HepG2 (cell line): ENCODE data around the gene ACSL5. TPM values are rescaled to one million over a fixed set of nuclear protein-coding genes. Genes with fewer than 3 reads are reported as not detected.

ENCODE experiments used
- ASH2L ChIP-seq: fragments of 300-600, 200-600 bp; sonication (generic); IDR thresholded peaks from 2 replicates; pipeline ENCODE4 v1.7.0; 2017; ENCODE audit warnings: low read depth, mild to moderate bottlenecking, moderate library complexity, mixed read lengths, low read length; ENCODE audit not compliant: insufficient read length
- BORCS8-MEF2B ChIP-seq: sonication (generic); formaldehyde crosslinking; IDR thresholded peaks from 2 replicates; pipeline ENCODE4 v1.8.0; 2022; ENCODE audit warnings: mild to moderate bottlenecking, missing genetic modification reagents
- CHD4 ChIP-seq: fragments of 200-600 bp; sonication (generic); IDR thresholded peaks from 2 replicates; pipeline ENCODE4 v1.7.0; 2017; ENCODE audit warnings: mild to moderate bottlenecking, low read length, borderline replicate concordance
- ERF ChIP-seq: IDR thresholded peaks from 2 replicates; pipeline ENCODE4 v1.6.1; 2018; ENCODE audit warnings: missing biosample characterization, missing genetic modification reagents
- FOXA1 ChIP-seq, 2 experiments: fragments of 450-650 bp in 1 of 2; sonication (generic) in 1 of 2; formaldehyde crosslinking in 1 of 2; IDR thresholded peaks; 2 replicates each; pipeline versions ENCODE4 v1.4.0 to v1.6.1; 2016 to 2020; ENCODE audit warnings: missing genetic modification reagents in 1 of 2
- FOXA3 ChIP-seq: IDR thresholded peaks from 2 replicates; pipeline ENCODE4 v1.6.1; 2016; ENCODE audit warnings: missing genetic modification reagents, missing compliant biosample characterization
- FOXP1 ChIP-seq, 2 experiments: fragments of 450-650 bp in 1 of 2; IDR thresholded peaks; 2 replicates each; pipeline ENCODE4 v1.6.1; 2017 to 2018; ENCODE audit warnings: antibody characterized with exemption in 1 of 2
- GFI1 ChIP-seq: sonication (generic); formaldehyde crosslinking; IDR thresholded peaks from 2 replicates; pipeline ENCODE4 v1.5.0; 2020; ENCODE audit warnings: missing genetic modification reagents, mild to moderate bottlenecking, borderline replicate concordance
- HMG20B ChIP-seq: conservative IDR thresholded peaks from 2 replicates; pipeline ENCODE4 v1.6.1; 2016; ENCODE audit warnings: missing genetic modification reagents, missing compliant biosample characterization
- MTF1 ChIP-seq: sonication (generic); formaldehyde crosslinking; IDR thresholded peaks from 2 replicates; pipeline ENCODE4 v1.5.0; 2020; ENCODE audit warnings: missing genetic modification reagents
- POGZ ChIP-seq: sonication (generic); formaldehyde crosslinking; IDR thresholded peaks from 2 replicates; pipeline ENCODE4 v1.4.0; 2020; ENCODE audit warnings: mild to moderate bottlenecking, missing genetic modification reagents
- SMARCE1 ChIP-seq: fragments of 450-650 bp; IDR thresholded peaks from 2 replicates; pipeline ENCODE4 v1.6.1; 2017; ENCODE audit warnings: borderline replicate concordance
- SMYD3 ChIP-seq: sonication (generic); formaldehyde crosslinking; IDR thresholded peaks from 2 replicates; pipeline ENCODE4 v1.8.1; 2023; ENCODE audit warnings: mild to moderate bottlenecking, missing genetic modification reagents
- ZNF20 ChIP-seq: sonication (generic); formaldehyde crosslinking; IDR thresholded peaks from 2 replicates; pipeline ENCODE4 v1.4.0; 2020; ENCODE audit warnings: mild to moderate bottlenecking, moderate library complexity, missing genetic modification reagents
- ZNF264 ChIP-seq: sonication (generic); formaldehyde crosslinking; IDR thresholded peaks from 2 replicates; pipeline ENCODE4 v1.4.0; 2020; ENCODE audit warnings: missing genetic modification reagents
- ZNF792 ChIP-seq: IDR thresholded peaks from 2 replicates; pipeline ENCODE4 v1.6.1; 2016
- polyA plus RNA-seq, 8 experiments: library from polyadenylated mRNA; depleted of rRNA in 3 of 8; stranded (reverse) in 7 of 8; unstranded in 1 of 8; fragments of >200 nt; fragmentation: Illumina TruSeq in 4 of 8; extraction: Trizol in 4 of 8; gene quantifications; 2 replicates each; pipeline versions ENCODE4 v1.2.1 to v1.2.3, GENCODE V29; 2011 to 2016; ENCODE audit warnings: low read depth in 4 of 8, missing spikeins in 1 of 8, mixed read lengths in 1 of 8; ENCODE audit not compliant: insufficient read depth in 1 of 8
- total RNA-seq, 5 experiments: library from RNA; depleted of rRNA; stranded (reverse); fragments of >200 nt; fragmentation: Illumina TruSeq; extraction: Trizol; gene quantifications; 2 replicates each; pipeline ENCODE4 v1.2.3, GENCODE V29; 2016; ENCODE audit warnings: low read depth in 1 of 5
- TF ChIP-seq, protein P1 (sequence below), 2 experiments: fragments of 450-650 bp in 1 of 2; sonication (generic) in 1 of 2; formaldehyde crosslinking in 1 of 2; IDR thresholded peaks; 2 replicates each; pipeline versions ENCODE4 v1.6.1 to v1.8.0; 2016 to 2022; ENCODE audit warnings: antibody characterized with exemption in 1 of 2, mild to moderate bottlenecking in 1 of 2, missing genetic modification reagents in 1 of 2
- TF ChIP-seq, protein P2 (sequence below): IDR thresholded peaks from 2 replicates; pipeline ENCODE4 v1.4.0; 2020; ENCODE audit warnings: mild to moderate bottlenecking, missing genetic modification reagents

ACSL5 gene
- total and polyA plus RNA-seq, 2 of the 13 experiments (the other 11 are each of a cell fraction or from before 2014, with no cell fraction given), result 56.4 to 82.5 TPM

DNA sequence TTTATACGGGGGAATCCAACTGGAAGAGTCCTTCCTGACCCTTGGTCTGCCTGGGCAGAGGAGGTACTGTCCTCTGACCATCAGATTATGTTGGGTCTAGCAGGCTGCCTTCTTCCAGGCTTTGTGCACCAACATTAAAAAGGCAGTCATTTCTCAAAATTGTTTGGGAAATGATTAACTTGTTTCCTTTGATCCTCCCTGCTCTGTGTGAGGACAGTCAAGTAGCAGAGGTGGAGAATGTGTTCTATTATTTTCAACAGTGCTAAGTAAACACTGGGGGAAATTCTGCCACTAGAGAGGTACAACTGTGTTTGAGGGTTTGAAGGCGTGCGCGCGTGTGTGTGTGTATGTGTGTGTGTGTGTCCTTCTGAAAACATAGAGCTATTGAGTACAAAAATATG lies 20.6 kb downstream of the ACSL5 start (continued):
- TF ChIP-seq, protein P1, sequence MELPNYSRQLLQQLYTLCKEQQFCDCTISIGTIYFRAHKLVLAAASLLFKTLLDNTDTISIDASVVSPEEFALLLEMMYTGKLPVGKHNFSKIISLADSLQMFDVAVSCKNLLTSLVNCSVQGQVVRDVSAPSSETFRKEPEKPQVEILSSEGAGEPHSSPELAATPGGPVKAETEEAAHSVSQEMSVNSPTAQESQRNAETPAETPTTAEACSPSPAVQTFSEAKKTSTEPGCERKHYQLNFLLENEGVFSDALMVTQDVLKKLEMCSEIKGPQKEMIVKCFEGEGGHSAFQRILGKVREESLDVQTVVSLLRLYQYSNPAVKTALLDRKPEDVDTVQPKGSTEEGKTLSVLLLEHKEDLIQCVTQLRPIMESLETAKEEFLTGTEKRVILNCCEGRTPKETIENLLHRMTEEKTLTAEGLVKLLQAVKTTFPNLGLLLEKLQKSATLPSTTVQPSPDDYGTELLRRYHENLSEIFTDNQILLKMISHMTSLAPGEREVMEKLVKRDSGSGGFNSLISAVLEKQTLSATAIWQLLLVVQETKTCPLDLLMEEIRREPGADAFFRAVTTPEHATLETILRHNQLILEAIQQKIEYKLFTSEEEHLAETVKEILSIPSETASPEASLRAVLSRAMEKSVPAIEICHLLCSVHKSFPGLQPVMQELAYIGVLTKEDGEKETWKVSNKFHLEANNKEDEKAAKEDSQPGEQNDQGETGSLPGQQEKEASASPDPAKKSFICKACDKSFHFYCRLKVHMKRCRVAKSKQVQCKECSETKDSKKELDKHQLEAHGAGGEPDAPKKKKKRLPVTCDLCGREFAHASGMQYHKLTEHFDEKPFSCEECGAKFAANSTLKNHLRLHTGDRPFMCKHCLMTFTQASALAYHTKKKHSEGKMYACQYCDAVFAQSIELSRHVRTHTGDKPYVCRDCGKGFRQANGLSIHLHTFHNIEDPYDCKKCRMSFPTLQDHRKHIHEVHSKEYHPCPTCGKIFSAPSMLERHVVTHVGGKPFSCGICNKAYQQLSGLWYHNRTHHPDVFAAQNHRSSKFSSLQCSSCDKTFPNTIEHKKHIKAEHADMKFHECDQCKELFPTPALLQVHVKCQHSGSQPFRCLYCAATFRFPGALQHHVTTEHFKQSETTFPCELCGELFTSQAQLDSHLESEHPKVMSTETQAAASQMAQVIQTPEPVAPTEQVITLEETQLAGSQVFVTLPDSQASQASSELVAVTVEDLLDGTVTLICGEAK (IDR thresholded peaks at IDR 0.05), result no peak
- TF ChIP-seq, protein P1 (CRISPR knock-in tag; IDR thresholded peaks at IDR 0.05), result no peak; the same call in 1 of the 2 replicates
- TF ChIP-seq CHD4, result peak; percentile 23; the same call in 1 of the 2 replicates
- TF ChIP-seq ZNF20 (CRISPR knock-in tag), result no peak
- TF ChIP-seq ZNF792 (CRISPR knock-in tag), result no peak; the same call in 1 of the 2 replicates
- TF ChIP-seq FOXP1 (IDR thresholded peaks at IDR 0.05), result peak; percentile 89
- TF ChIP-seq FOXP1 (CRISPR knock-in tag; IDR thresholded peaks at IDR 0.05), result peak; percentile 95
- TF ChIP-seq FOXA1 (IDR thresholded peaks at IDR 0.05), result peak; percentile 89
- TF ChIP-seq FOXA1 (CRISPR knock-in tag; IDR thresholded peaks at IDR 0.05), result peak; percentile 97
- TF ChIP-seq GFI1 (CRISPR knock-in tag), result peak; percentile 93
- TF ChIP-seq SMYD3, result peak; percentile 84; the same call in 1 of the 2 replicates
- peak; percentile 44; the same call in 1 of the 2 replicates for TF ChIP-seq BORCS8-MEF2B
- TF ChIP-seq FOXA3 (CRISPR knock-in tag), result peak; percentile 98
- no peak for TF ChIP-seq SMARCE1
- TF ChIP-seq, protein P2, sequence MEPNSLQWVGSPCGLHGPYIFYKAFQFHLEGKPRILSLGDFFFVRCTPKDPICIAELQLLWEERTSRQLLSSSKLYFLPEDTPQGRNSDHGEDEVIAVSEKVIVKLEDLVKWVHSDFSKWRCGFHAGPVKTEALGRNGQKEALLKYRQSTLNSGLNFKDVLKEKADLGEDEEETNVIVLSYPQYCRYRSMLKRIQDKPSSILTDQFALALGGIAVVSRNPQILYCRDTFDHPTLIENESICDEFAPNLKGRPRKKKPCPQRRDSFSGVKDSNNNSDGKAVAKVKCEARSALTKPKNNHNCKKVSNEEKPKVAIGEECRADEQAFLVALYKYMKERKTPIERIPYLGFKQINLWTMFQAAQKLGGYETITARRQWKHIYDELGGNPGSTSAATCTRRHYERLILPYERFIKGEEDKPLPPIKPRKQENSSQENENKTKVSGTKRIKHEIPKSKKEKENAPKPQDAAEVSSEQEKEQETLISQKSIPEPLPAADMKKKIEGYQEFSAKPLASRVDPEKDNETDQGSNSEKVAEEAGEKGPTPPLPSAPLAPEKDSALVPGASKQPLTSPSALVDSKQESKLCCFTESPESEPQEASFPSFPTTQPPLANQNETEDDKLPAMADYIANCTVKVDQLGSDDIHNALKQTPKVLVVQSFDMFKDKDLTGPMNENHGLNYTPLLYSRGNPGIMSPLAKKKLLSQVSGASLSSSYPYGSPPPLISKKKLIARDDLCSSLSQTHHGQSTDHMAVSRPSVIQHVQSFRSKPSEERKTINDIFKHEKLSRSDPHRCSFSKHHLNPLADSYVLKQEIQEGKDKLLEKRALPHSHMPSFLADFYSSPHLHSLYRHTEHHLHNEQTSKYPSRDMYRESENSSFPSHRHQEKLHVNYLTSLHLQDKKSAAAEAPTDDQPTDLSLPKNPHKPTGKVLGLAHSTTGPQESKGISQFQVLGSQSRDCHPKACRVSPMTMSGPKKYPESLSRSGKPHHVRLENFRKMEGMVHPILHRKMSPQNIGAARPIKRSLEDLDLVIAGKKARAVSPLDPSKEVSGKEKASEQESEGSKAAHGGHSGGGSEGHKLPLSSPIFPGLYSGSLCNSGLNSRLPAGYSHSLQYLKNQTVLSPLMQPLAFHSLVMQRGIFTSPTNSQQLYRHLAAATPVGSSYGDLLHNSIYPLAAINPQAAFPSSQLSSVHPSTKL (CRISPR knock-in tag), result peak; percentile 98
- TF ChIP-seq POGZ (CRISPR knock-in tag), result peak; percentile 52; the same call in 1 of the 2 replicates
- TF ChIP-seq MTF1, result no peak
- TF ChIP-seq ERF (CRISPR knock-in tag), result peak; percentile 93; the same call in 1 of the 2 replicates
- peak; percentile 81 for TF ChIP-seq ASH2L
- TF ChIP-seq ZNF264 (CRISPR knock-in tag), result peak; percentile 70; the same call in 1 of the 2 replicates
- peak; percentile 85; the same call in 1 of the 2 replicates for TF ChIP-seq HMG20B (CRISPR knock-in tag)
